Activated CD8-positive, alpha-beta T cell treated with anti-CD3 and anti-CD28 coated beads for 36 hours (primary cell): ENCODE results near the gene PITRM1. TPM values are rescaled to one million over a fixed set of nuclear protein-coding genes. Genes with fewer than 3 reads are reported as not detected.

Experiments
- ATAC-seq: fragments of 200-7000 bp; cut with Tn5 transposase; one replicate; pipeline ENCODE4 v1.10.0; 2021; ENCODE audit warnings: mild to moderate bottlenecking, moderate library complexity
- CTCF ChIA-PET: fragments of 350-600 bp; sonication (Branson Sonifier 250); formaldehyde crosslinking; loops from one replicate; lab custom pipeline; 2021; ENCODE audit warnings: antibody characterized with exemption; lab: Charles Lee
- POLR2A ChIA-PET: fragments of 350-600 bp; sonication (Branson Sonifier 250); formaldehyde crosslinking; loops from one replicate; lab custom pipeline; 2021; ENCODE audit warnings: antibody characterized with exemption; lab: Charles Lee
- DNase-seq: peaks from one replicate; pipeline ENCODE4 v3.0.0-alpha.2; 2020
- H3K27ac Mint-ChIP-seq: one replicate; pipeline ENCODE4 v1.8.0; 2021; ENCODE audit warnings: mild to moderate bottlenecking, mixed read lengths
- H3K27me3 Mint-ChIP-seq: one replicate; pipeline ENCODE4 v1.8.0; 2021; ENCODE audit warnings: mixed read lengths
- H3K36me3 Mint-ChIP-seq: one replicate; pipeline ENCODE4 v1.8.0; 2021; ENCODE audit warnings: low read depth, mixed read lengths
- H3K4me1 Mint-ChIP-seq: one replicate; pipeline ENCODE4 v1.8.0; 2021; ENCODE audit warnings: low read depth, mixed read lengths
- H3K4me3 Mint-ChIP-seq: one replicate; pipeline ENCODE4 v1.8.0; 2021; ENCODE audit warnings: mild to moderate bottlenecking, moderate library complexity, mixed read lengths
- H3K9me3 Mint-ChIP-seq: one replicate; pipeline ENCODE4 v1.8.0; 2021; ENCODE audit warnings: mixed read lengths
- CTCF ChIP-seq: fragments of 200-600 bp; IDR thresholded peaks from one replicate; pipeline ENCODE4 v1.8.0; 2022; ENCODE audit warnings: antibody characterized with exemption, mild to moderate bottlenecking
- intact Hi-C: fragments of 100-400 bp; cut with micrococcal nuclease; formaldehyde crosslinking; loops from one replicate; pipeline ENCODE4 v1.10.0; 2022
- total RNA-seq, 2 experiments: library from RNA; stranded (reverse); gene quantifications; one replicate each; pipeline ENCODE4 v1.2.3, GENCODE V29; 2021

Gene PITRM1
- total RNA-seq, 2 experiments from 2014 or later: 77.6 to 78.6 TPM

GRCh38 chr10:3126249-3126648 lies 46.3 kb downstream of the PITRM1 start:
- ATAC-seq (no peak), DNase-seq (no peak)
- Mint-ChIP-seq H3K9me3 (no peaks in the 10 kb centered on the region), H3K4me3 (no peak overlapping the region), H3K27ac (peak overlapping the region; percentile 13), H3K4me1 (no peaks in the 10 kb centered on the region), H3K36me3 (peaks cover 72% of the 10 kb centered on the region), H3K27me3 (no peaks in the 10 kb centered on the region)
- TF ChIP-seq CTCF: no peak
- POLR2A ChIA-PET: interaction anchor here (2.0 kb wide), 1 partner anchor 13 kb away, joined by 9 read pairs; no protein-coding TSS in a partner anchor
- CTCF ChIA-PET: no interaction called here
- intact Hi-C loops: no loop called here

- H3K27me3 Mint-ChIP-seq: no peaks in the 10 kb centered on the region
- intact Hi-C loops: no loop called here
- ChIA-PET CTCF (no interaction called here), POLR2A (interaction anchor here (0.7 to 2.0 kb wide), 4 partner anchors 9 to 53 kb away, joined by 3 to 9 read pairs (median 3); no protein-coding TSS in a partner anchor)
- no peak for TF ChIP-seq CTCF
- H3K4me1 Mint-ChIP-seq: no peaks in the 10 kb centered on the region
- H3K9me3 Mint-ChIP-seq: no peaks in the 10 kb centered on the region
- ATAC-seq (no peak), DNase-seq (no peak)
- no peak overlapping the region for H3K4me3 Mint-ChIP-seq
- no peak overlapping the region for H3K27ac Mint-ChIP-seq
- peaks cover 70% of the 10 kb centered on the region for H3K36me3 Mint-ChIP-seq
Observed at GRCh38 chr10:3125527-3126170, 46.9 kb downstream of the PITRM1 start.

- DNase-seq (no peak), ATAC-seq (no peak)
- H3K4me1 Mint-ChIP-seq: no peaks in the 10 kb centered on the region
- no peak for TF ChIP-seq CTCF
- no peaks in the 10 kb centered on the region for H3K9me3 Mint-ChIP-seq
- peaks cover 68% of the 10 kb centered on the region for H3K36me3 Mint-ChIP-seq
- H3K4me3 Mint-ChIP-seq: no peak overlapping the region
- intact Hi-C loops: no loop called here
- no peak overlapping the region for H3K27ac Mint-ChIP-seq
- no peaks in the 10 kb centered on the region for H3K27me3 Mint-ChIP-seq
- ChIA-PET POLR2A (interaction anchor here (0.7 to 2.0 kb wide), 7 partner anchors 8 to 52 kb away, joined by 3 to 9 read pairs (median 3); no protein-coding TSS in a partner anchor), CTCF (no interaction called here)
Observed at GRCh38 chr10:3124412-3125175, 48.0 kb downstream of the PITRM1 start.

GRCh38 chr10:3123571-3124411 lies 48.8 kb downstream of the PITRM1 start:
- Mint-ChIP-seq H3K9me3 (no peaks in the 10 kb centered on the region), H3K27me3 (no peaks in the 10 kb centered on the region), H3K4me1 (no peaks in the 10 kb centered on the region), H3K27ac (no peak overlapping the region), H3K4me3 (no peak overlapping the region), H3K36me3 (peaks cover 67% of the 10 kb centered on the region)
- DNase-seq (no peak), ATAC-seq (no peak)
- intact Hi-C loops: no loop called here
- ChIA-PET POLR2A (interaction anchor here (1.5 to 2.0 kb wide), 3 partner anchors 10 to 29 kb away, joined by 4 to 9 read pairs (median 5); no protein-coding TSS in a partner anchor), CTCF (no interaction called here)
- no peak for TF ChIP-seq CTCF
